AG09309 (cell line): Measurements from ENCODE around the gene ANKRD34A.

Experiments
- DNase-seq: peaks from one replicate; pipeline ENCODE4 v3.0.0-alpha.2; 2010; ENCODE audit warnings: low read depth
- H3K4me3 ChIP-seq: 2 replicates; pipeline ENCODE4 v1.5.1; 2011; ENCODE audit warnings: mild to moderate bottlenecking, low read depth, low read length, moderate library complexity; ENCODE audit not compliant: control insufficient read depth
- TF ChIP-seq, protein P1 (sequence below): IDR thresholded peaks from 2 replicates; pipeline ENCODE4 v1.5.1; 2011; ENCODE audit warnings: mild to moderate bottlenecking, low read depth, low read length, inconsistent platforms; ENCODE audit not compliant: insufficient read depth, control insufficient read depth; ENCODE audit errors: missing control alignments

The ANKRD34A gene

DNA sequence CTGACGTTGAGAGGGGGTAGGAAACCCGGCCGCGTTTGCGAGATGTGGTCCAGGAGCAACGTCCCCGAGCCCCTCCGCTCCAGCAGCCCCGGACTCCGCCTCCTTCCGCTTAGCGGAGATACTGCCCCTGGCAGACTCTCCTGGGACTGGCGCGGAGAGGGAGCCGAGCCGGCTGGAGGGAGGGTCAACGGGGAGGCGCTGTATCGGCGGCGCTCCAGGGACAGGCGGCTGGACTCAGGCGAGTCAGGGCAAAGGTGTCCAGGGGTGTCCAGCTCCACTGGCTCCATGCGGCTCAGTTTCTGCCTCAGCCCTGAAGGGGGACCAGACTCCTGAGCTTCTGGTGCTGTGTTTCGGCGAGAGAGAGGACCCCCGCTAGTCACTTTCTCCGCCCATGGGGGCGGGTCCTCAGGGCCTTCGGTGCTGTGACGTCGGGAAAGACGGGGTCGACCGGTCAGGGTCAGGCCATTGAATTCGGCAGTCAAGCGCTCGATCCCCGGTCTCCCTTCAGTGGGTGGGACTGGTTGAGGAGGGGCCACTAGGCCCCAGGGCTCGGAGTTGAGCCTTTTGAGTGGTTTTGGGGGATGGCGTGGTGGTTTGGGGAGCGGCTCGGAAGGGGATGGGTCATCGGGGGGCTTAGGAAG lies 3.8 kb downstream of the ANKRD34A start:
- DNase-seq: no peak
- H3K4me3 ChIP-seq: peak overlapping the region; percentile 75
- TF ChIP-seq, protein P1, sequence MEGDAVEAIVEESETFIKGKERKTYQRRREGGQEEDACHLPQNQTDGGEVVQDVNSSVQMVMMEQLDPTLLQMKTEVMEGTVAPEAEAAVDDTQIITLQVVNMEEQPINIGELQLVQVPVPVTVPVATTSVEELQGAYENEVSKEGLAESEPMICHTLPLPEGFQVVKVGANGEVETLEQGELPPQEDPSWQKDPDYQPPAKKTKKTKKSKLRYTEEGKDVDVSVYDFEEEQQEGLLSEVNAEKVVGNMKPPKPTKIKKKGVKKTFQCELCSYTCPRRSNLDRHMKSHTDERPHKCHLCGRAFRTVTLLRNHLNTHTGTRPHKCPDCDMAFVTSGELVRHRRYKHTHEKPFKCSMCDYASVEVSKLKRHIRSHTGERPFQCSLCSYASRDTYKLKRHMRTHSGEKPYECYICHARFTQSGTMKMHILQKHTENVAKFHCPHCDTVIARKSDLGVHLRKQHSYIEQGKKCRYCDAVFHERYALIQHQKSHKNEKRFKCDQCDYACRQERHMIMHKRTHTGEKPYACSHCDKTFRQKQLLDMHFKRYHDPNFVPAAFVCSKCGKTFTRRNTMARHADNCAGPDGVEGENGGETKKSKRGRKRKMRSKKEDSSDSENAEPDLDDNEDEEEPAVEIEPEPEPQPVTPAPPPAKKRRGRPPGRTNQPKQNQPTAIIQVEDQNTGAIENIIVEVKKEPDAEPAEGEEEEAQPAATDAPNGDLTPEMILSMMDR: no peak

DNA sequence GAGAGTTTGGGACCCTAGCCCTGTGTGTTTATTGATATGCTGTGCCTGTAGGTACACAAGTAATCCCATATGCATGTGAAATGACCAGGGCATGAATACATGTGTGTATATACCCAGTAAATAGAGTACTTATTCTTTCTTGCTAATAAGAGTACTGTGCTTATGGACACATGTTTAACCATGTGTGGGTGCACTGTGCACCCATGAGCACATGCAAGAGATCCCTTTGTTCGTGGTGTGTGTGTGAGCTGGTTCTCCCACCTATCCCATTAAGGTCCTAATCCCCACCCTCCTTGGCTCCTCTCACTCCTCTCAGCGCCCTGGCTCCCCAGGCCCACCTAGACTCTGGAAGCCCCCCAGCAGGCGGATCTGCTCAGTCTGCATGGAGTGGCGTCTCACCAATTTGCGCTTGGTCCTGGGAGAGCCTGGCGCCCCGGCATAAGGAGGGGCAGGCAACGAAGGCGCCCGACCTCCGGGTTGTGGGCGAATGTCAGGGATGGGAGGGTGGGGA lies 4.4 kb downstream of the ANKRD34A start:
- no peak for DNase-seq

DNA sequence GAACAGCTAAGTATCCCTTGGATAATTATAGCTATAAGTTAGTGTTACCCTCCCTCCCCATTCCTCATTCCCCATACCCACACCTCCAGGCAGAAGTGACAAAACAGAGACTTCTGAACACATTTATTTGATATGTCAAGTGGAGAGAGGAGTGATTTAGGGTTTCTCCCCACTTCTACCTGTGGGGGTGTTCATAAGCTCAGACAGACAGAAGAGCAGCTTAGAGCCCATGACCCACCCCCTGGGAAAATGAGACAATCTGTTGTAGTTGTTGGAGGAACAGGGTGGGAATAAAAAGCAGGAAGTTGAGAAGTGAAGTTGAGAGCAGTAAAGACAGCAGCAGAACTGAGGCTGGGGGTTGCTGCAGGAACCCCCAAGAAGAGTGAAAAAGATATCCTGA lies 5.0 kb downstream of the ANKRD34A start:
- TF ChIP-seq, protein P1: no peak
- H3K4me3 ChIP-seq: no peak overlapping the region
- DNase-seq: no peak

More for the DNA sequence above, 4.4 kb downstream of the ANKRD34A start:
- peak overlapping the region; percentile 75 for H3K4me3 ChIP-seq
- TF ChIP-seq, protein P1: no peak

DNA sequence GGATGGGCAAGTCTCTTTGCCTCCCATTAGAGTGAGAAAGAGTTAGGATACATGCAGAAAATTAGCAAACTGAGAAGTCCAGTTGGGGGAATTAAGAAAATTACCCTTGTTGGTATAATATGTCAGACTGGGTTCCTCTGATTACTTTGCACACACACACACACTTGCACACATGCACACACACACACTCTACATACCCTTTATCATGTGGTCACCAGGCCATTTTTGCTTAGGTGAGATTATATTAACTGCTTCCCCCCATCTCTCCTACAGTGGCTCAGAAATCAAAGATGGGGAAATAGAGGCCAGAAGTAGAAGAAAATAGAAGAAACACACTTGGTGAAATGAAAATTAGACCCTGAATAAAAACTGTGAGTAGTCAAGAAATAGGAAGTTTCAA lies 5.6 kb downstream of the ANKRD34A start:
- no peak for DNase-seq
- TF ChIP-seq, protein P1: no peak
- H3K4me3 ChIP-seq: no peak overlapping the region

DNA sequence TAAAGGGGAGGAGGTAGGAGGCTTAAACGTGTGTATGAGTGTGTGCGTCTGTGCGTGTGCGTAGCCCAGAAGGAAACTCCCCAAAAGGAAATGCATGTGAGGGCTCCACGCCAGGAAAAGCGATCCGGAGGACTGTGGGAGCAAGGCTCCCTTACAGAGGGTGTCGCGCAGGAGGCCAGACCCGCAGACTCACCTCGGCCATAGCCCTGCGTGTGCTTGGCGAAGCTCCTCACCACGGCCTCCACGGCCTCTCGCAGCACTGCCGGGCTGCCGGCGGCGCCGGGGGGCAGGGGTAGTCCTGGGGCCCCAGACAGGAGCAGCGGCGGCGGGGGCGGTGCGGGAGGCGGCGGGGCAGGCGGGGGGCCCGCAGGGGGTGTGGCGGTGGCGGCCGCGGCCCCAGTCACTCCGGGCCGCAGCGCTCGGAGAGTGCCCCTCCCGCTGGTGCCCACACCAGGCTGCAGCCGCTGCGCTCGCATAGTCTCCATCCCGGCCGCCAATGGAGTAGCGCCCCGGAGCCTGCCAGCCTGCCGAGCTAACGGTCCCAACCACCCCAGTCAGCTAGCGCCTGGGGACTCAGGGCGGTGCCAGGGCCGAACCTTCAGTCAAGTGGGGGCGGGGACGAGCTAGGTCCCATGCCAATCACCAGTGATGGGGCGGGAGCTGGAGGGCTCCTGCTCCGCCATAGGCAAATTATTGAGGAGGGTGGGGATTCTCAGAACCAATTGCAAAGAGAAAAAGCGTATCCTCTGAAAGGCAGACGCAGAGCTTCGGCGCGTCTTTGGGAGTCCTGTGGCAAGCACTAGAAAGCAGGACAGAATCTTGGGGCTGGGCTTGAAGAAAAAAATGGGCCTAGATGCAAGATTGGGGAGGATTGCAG lies 6.7 kb downstream of the ANKRD34A start, which contains the start of gene LIX1L:
Gene LIX1L (minus strand): TSS at position 575 of the 877 bp plus-strand sequence. CDS start 90 bp downstream, at position 485.
- H3K4me3 ChIP-seq: peak within 1 kb of the TSS; percentile 76
- TF ChIP-seq, protein P1: no peak
- peak; percentile 89 for DNase-seq

DNA sequence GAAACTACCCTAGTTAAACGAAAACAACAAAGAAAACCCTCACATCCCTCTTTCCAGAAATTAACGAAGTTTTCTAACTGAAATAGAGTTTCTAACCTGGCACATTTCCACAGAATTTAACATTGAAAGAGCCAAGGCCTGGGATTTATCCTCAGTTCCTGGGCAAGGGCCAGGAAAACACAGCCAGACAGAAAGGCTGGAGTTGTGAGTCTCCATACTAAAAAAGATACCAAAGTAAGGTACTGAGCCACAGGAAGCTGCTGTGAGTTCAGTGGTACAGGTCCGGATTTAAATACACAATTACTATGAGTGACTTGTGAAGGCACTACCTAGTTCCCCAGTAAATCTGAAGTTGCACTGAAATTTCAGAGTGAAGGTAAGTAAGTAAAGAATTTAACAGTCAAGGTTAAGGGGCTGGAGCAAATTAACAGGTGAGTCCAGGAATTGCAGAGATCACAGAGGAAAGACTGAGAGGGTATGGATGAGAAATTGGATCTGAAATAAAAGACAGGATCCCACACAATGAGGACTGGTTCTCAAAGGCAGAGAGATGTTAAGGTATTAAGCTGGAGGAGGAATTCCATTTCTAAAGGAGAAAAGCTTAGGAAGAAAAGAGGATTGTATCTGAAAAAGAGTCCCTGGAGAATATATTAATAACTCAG lies 7.5 kb downstream of the ANKRD34A start:
- no peak for DNase-seq
- TF ChIP-seq, protein P1: no peak
- H3K4me3 ChIP-seq: peak overlapping the region; percentile 76
